DOHH2 (cell line): ENCODE measurements around the gene CHRM5.

ENCODE experiments used
- H3F3A ChIP-seq: fragments of 200-600 bp; sonication (generic), shearing (Covaris generic); 2 replicates; pipeline ENCODE4 v1.6.0; 2016; ENCODE audit warnings: antibody characterized with exemption, mild to moderate bottlenecking; ENCODE audit not compliant: control insufficient read depth, insufficient read depth
- H3K27ac ChIP-seq: fragments of 200-600 bp; sonication (generic); 2 replicates; pipeline ENCODE4 v1.5.1; 2014; ENCODE audit warnings: low read depth, mild to moderate bottlenecking, low read length, moderate library complexity
- H3K27me3 ChIP-seq: fragments of 200-600 bp; sonication (generic); 2 replicates; pipeline ENCODE4 v1.6.1; 2014; ENCODE audit warnings: mild to moderate bottlenecking, low read length, mixed read lengths; ENCODE audit not compliant: control insufficient read depth
- H3K36me3 ChIP-seq: fragments of 200-600 bp; sonication (generic); 2 replicates; pipeline ENCODE4 v1.6.1; 2014; ENCODE audit warnings: mild to moderate bottlenecking, low read length, moderate library complexity, mixed read lengths; ENCODE audit not compliant: control insufficient read depth
- H3K4me1 ChIP-seq: fragments of 200-600 bp; sonication (generic); 2 replicates; pipeline ENCODE4 v1.6.1; 2014; ENCODE audit warnings: mild to moderate bottlenecking, low read length, mixed read lengths; ENCODE audit not compliant: control insufficient read depth
- H3K4me2 ChIP-seq: fragments of 200-600 bp; sonication (generic); 2 replicates; pipeline ENCODE4 v1.6.0; 2014; ENCODE audit warnings: mild to moderate bottlenecking, low read length, moderate library complexity
- H3K4me3 ChIP-seq: fragments of 200-600 bp; sonication (generic); 2 replicates; pipeline ENCODE4 v1.5.1; 2014; ENCODE audit warnings: mild to moderate bottlenecking, low read length, mixed read lengths
- H3K79me2 ChIP-seq: fragments of 200-600 bp; sonication (generic); 2 replicates; pipeline ENCODE4 v1.6.1; 2014; ENCODE audit warnings: mild to moderate bottlenecking, low read length, mixed read lengths; ENCODE audit not compliant: control insufficient read depth
- H3K9me2 ChIP-seq: fragments of 200-600 bp; sonication (generic); replicated peaks from 2 replicates; pipeline ENCODE4 v1.6.1; 2014; ENCODE audit warnings: mild to moderate bottlenecking, low read length, mixed read lengths; ENCODE audit not compliant: control insufficient read depth
- H3K9me3 ChIP-seq: fragments of 200-600 bp; sonication (generic); 2 replicates; pipeline ENCODE4 v1.6.1; 2014; ENCODE audit warnings: antibody characterized with exemption, low read length, mixed read lengths; ENCODE audit not compliant: control insufficient read depth, insufficient read depth
- H4K20me1 ChIP-seq: fragments of 200-600 bp; sonication (generic); 2 replicates; pipeline ENCODE4 v1.6.0; 2014; ENCODE audit warnings: low read depth, mild to moderate bottlenecking, antibody characterized with exemption, low read length, moderate library complexity; ENCODE audit not compliant: control insufficient read depth, insufficient read depth
- EZH2phosphoT487 ChIP-seq: fragments of 200-600 bp; sonication (generic); IDR thresholded peaks from 2 replicates; pipeline ENCODE4 v1.6.1; 2017; ENCODE audit warnings: borderline replicate concordance, mild to moderate bottlenecking, antibody characterized with exemption, low read length, moderate library complexity, mixed read lengths
- TF ChIP-seq, protein P1 (sequence below): fragments of 200-600 bp; sonication (generic); IDR thresholded peaks from one replicate; pipeline ENCODE4 v1.5.1; 2014; ENCODE audit warnings: antibody characterized with exemption, mild to moderate bottlenecking, low read depth, low read length; ENCODE audit not compliant: poor library complexity, severe bottlenecking

The CHRM5 gene

DNA sequence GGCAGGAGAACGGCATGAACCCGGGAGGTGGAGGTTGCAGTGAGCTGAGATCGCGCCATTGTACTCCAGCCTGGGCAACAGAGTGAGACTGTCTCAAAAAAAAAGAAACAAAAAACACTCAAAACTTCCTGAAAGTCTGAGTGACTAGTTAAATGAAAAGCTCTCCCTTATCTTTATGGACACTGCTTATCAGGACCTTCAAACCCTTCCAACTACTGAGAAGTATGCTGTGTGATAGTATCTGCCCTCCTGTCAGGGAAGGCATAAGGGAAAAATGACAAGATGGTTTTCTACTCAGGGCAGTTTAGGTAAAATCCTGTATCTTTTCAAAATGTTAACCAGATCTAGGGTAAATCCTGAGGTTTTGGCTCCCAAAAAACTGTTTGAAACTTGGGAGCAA is 111.6 kb downstream of the CHRM5 start:
- Histone ChIP-seq H3K27ac (no peak overlapping the region), H3K4me3 (no peak overlapping the region), H3K36me3 (peaks cover 11% of the 10 kb centered on the region), H4K20me1 (no peaks in the 10 kb centered on the region), H3K9me3 (no peaks in the 10 kb centered on the region), H3K79me2 (no peaks in the 10 kb centered on the region), H3K27me3 (no peaks in the 10 kb centered on the region), H3K9me2 (no peaks in the 10 kb centered on the region), H3K4me2 (no peak overlapping the region), H3K4me1 (no peaks in the 10 kb centered on the region), H3F3A (no peaks in the 10 kb centered on the region; the same call in 1 of the 2 replicates)
- TF ChIP-seq EZH2phosphoT487 = no peak
- TF ChIP-seq, protein P1, sequence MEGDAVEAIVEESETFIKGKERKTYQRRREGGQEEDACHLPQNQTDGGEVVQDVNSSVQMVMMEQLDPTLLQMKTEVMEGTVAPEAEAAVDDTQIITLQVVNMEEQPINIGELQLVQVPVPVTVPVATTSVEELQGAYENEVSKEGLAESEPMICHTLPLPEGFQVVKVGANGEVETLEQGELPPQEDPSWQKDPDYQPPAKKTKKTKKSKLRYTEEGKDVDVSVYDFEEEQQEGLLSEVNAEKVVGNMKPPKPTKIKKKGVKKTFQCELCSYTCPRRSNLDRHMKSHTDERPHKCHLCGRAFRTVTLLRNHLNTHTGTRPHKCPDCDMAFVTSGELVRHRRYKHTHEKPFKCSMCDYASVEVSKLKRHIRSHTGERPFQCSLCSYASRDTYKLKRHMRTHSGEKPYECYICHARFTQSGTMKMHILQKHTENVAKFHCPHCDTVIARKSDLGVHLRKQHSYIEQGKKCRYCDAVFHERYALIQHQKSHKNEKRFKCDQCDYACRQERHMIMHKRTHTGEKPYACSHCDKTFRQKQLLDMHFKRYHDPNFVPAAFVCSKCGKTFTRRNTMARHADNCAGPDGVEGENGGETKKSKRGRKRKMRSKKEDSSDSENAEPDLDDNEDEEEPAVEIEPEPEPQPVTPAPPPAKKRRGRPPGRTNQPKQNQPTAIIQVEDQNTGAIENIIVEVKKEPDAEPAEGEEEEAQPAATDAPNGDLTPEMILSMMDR = no peak

DNA sequence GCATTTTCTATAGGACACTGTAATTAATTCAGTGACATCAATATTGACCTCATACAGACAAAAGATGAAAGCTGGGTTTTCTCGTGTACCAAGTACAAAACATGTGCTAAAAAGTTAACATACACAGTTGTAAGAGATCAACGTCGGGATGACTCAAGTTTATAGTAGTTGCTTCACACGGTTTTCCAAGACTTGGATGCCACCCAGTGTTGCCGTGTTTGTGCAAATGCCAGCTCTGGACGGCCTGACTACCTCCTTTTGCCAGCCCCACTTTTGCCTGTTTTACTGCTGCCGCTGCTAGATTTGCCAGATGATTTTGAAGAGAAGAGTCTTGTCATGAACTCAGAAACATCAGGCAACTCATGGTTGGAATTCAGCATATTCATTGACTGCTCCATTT is 115.8 kb downstream of the CHRM5 start:
- no peaks in the 10 kb centered on the region for H3K4me1 ChIP-seq
- H3K9me3 ChIP-seq = no peaks in the 10 kb centered on the region
- no peaks in the 10 kb centered on the region for H4K20me1 ChIP-seq
- no peaks in the 10 kb centered on the region for H3K79me2 ChIP-seq
- no peak overlapping the region for H3K27ac ChIP-seq
- no peak overlapping the region for H3K4me2 ChIP-seq
- no peak overlapping the region for H3K4me3 ChIP-seq
- H3K36me3 ChIP-seq = peaks cover 40% of the 10 kb centered on the region
- TF ChIP-seq, protein P1 = no peak
- TF ChIP-seq EZH2phosphoT487 = no peak
- H3K9me2 ChIP-seq = no peaks in the 10 kb centered on the region
- H3F3A ChIP-seq = no peaks in the 10 kb centered on the region; the same call in 1 of the 2 replicates
- no peaks in the 10 kb centered on the region for H3K27me3 ChIP-seq

DNA sequence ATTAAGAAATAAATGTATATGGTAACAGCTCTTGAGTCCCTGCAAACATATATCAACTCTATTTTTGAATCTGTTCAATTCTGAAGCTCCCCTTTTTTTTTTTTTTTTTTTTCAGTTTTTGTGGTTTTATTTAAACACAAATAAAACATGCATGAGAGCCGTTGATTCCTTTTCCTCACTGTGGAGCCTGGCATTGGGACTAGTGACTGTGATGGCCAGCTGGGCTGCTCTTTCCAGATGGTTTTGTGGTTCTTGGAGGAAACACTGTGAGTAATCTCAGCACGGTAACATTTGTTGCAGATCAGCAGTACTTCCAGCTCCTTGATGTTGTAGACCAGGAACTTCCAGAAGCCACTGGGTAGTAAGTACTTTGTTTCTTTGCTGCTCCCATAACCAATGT is 117.4 kb downstream of the CHRM5 start:
- no peaks in the 10 kb centered on the region for H3K27me3 ChIP-seq
- H3K9me2 ChIP-seq = no peaks in the 10 kb centered on the region
- peaks cover 3% of the 10 kb centered on the region; the same call in 1 of the 2 replicates for H3F3A ChIP-seq
- no peak overlapping the region for H3K4me2 ChIP-seq
- peaks cover 51% of the 10 kb centered on the region for H3K36me3 ChIP-seq
- no peaks in the 10 kb centered on the region for H3K4me1 ChIP-seq
- H3K4me3 ChIP-seq = no peak overlapping the region
- no peaks in the 10 kb centered on the region for H3K9me3 ChIP-seq
- H4K20me1 ChIP-seq = no peaks in the 10 kb centered on the region
- 0 out of 2 replicates have a peak, but pooled peaks cover under 1% of the 10 kb centered on the region for H3K79me2 ChIP-seq
- no peak overlapping the region for H3K27ac ChIP-seq
- no peak for TF ChIP-seq EZH2phosphoT487
- TF ChIP-seq, protein P1 = no peak

DNA sequence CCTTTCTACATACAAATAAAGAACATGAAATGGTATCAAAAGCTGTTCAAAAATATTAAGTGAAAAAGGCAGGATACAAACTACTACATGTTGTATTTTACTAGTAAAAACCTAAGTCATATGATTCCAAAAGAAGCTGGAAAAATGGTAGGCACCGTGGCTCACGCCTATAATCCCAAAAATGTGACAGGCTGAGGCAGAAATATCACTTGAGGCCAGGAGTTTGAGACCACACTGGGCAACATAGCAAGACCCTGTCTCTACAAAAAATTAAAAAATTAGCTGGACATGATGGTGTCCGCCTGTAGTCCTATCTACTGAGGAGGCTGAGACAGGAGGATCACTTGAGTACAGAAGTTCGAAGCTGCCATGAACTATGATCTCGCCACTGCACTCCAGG is 131.6 kb downstream of the CHRM5 start:
- Histone ChIP-seq H3F3A (no peaks in the 10 kb centered on the region; the same call in 1 of the 2 replicates), H3K27me3 (no peaks in the 10 kb centered on the region), H4K20me1 (no peaks in the 10 kb centered on the region), H3K79me2 (peaks cover 80% of the 10 kb centered on the region), H3K27ac (no peak overlapping the region), H3K4me3 (peak overlapping the region; percentile 96), H3K4me2 (peak overlapping the region; percentile 94), H3K9me3 (no peaks in the 10 kb centered on the region), H3K4me1 (peaks cover 26% of the 10 kb centered on the region), H3K36me3 (peaks cover 30% of the 10 kb centered on the region), H3K9me2 (no peaks in the 10 kb centered on the region)
- TF ChIP-seq EZH2phosphoT487 = no peak
- TF ChIP-seq, protein P1 = no peak
